Smooth muscle cell (in vitro differentiated cells): ENCODE data around the gene CNDP1. TPM values are rescaled to one million over a fixed set of nuclear protein-coding genes. Genes with fewer than 3 reads are reported as not detected.

Source experiments
- DNase-seq: peaks from one replicate; lab custom pipeline; 2025; ENCODE audit not compliant: unreplicated experiment; lab: John Stamatoyannopoulos, UW
- H2AFZ ChIP-seq: fragments of 200-600 bp; sonication (generic); 2 replicates; pipeline ENCODE4 v1.6.0; 2016; ENCODE audit warnings: antibody characterized with exemption, low read depth, mild to moderate bottlenecking
- H3F3A ChIP-seq: fragments of 200-600 bp; sonication (generic); 2 replicates; pipeline ENCODE4 v1.6.0; 2017; ENCODE audit warnings: antibody characterized with exemption, low read depth
- H3K27ac ChIP-seq: fragments of 200-600 bp; sonication (generic); 2 replicates; pipeline ENCODE4 v1.5.1; 2016; ENCODE audit warnings: low read depth, mild to moderate bottlenecking
- H3K27me3 ChIP-seq: fragments of 200-600 bp; sonication (generic); 2 replicates; pipeline ENCODE4 v1.6.1; 2016; ENCODE audit warnings: low read depth, mild to moderate bottlenecking
- H3K36me3 ChIP-seq: fragments of 200-600 bp; sonication (generic); 2 replicates; pipeline ENCODE4 v1.5.1; 2016; ENCODE audit warnings: low read depth
- H3K4me1 ChIP-seq: fragments of 200-600 bp; sonication (generic); 2 replicates; pipeline ENCODE4 v1.5.1; 2016; ENCODE audit warnings: low read depth
- H3K4me2 ChIP-seq: fragments of 200-600 bp; sonication (generic); 2 replicates; pipeline ENCODE4 v1.6.0; 2016; ENCODE audit warnings: mild to moderate bottlenecking
- H3K4me3 ChIP-seq: fragments of 200-600 bp; sonication (generic); 2 replicates; pipeline ENCODE4 v1.5.1; 2016; ENCODE audit warnings: mild to moderate bottlenecking
- H3K79me2 ChIP-seq: fragments of 200-600 bp; sonication (generic); 2 replicates; pipeline ENCODE4 v1.6.0; 2016; ENCODE audit warnings: low read depth, mild to moderate bottlenecking
- H3K9ac ChIP-seq: fragments of 200-600 bp; sonication (generic); 2 replicates; pipeline ENCODE4 v1.6.0; 2016; ENCODE audit warnings: low read depth
- H3K9me3 ChIP-seq: fragments of 200-600 bp; sonication (generic); replicated peaks from 2 replicates; pipeline ENCODE4 v1.5.1; 2016; ENCODE audit warnings: low read depth
- H4K20me1 ChIP-seq: fragments of 200-600 bp; sonication (generic); 2 replicates; pipeline ENCODE4 v1.6.0; 2016; ENCODE audit warnings: low read depth
- WGBS: methylation state at CpG from one replicate; pipeline ENCODE4 v1.1.7; 2016; ENCODE audit warnings: low lambda C conversion rate; 5-methylcytosine and 5-hydroxymethylcytosine counted together
- polyA plus RNA-seq: library from polyadenylated mRNA; unstranded; fragments of >200 nt; fragmentation: Nextera tagmentation; extraction: Ambion mirVana; gene quantifications from 2 replicates; pipeline ENCODE4 v1.2.1, GENCODE V29; 2016
- total RNA-seq: library from RNA; depleted of rRNA; stranded (reverse); fragments of >200 nt; gene quantifications from 2 replicates; pipeline ENCODE4 v1.2.3, GENCODE V29; 2014
- TF ChIP-seq, protein P1 (sequence below): fragments of 200-600 bp; sonication (generic); IDR thresholded peaks from 2 replicates; pipeline ENCODE4 v1.5.1; 2017; ENCODE audit warnings: borderline replicate concordance, mild to moderate bottlenecking, antibody characterized with exemption; ENCODE audit not compliant: insufficient read depth, poor library complexity, severe bottlenecking

Gene CNDP1
- total and polyA plus RNA-seq, 2 experiments from 2014 or later, result not detected

DNA sequence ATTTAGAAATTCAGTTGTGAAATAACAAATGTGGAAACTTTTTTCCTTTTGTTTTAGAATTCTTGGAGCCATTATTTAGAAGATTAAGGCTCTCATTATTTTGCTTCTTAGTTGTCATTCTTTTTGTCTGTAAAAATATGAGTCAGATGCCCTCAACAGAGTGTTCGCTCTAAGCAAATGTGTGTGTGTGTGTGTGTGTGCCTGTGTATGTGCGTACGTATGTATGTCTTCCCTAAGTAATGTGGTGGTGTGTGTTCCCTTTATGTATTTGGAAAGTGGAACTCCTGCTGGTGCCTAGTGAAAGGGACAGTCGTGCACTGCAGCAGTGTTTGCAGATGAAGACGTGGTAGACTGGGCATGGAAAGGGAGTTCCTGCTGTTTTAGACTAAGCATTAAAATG lies 90.9 kb downstream of the CNDP1 start:
- no peak for DNase-seq
- H3K27ac ChIP-seq, result no peak overlapping the region
- H3F3A ChIP-seq, result no peaks in the 10 kb centered on the region
- no peak overlapping the region for H3K4me3 ChIP-seq
- 65% methylated on average over 5 of the region's 5 CpGs for WGBS
- no peaks in the 10 kb centered on the region for H3K9me3 ChIP-seq
- H3K4me2 ChIP-seq, result no peak overlapping the region
- TF ChIP-seq, protein P1, sequence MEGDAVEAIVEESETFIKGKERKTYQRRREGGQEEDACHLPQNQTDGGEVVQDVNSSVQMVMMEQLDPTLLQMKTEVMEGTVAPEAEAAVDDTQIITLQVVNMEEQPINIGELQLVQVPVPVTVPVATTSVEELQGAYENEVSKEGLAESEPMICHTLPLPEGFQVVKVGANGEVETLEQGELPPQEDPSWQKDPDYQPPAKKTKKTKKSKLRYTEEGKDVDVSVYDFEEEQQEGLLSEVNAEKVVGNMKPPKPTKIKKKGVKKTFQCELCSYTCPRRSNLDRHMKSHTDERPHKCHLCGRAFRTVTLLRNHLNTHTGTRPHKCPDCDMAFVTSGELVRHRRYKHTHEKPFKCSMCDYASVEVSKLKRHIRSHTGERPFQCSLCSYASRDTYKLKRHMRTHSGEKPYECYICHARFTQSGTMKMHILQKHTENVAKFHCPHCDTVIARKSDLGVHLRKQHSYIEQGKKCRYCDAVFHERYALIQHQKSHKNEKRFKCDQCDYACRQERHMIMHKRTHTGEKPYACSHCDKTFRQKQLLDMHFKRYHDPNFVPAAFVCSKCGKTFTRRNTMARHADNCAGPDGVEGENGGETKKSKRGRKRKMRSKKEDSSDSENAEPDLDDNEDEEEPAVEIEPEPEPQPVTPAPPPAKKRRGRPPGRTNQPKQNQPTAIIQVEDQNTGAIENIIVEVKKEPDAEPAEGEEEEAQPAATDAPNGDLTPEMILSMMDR, result no peak
- H3K36me3 ChIP-seq, result no peaks in the 10 kb centered on the region
- no peaks in the 10 kb centered on the region for H3K27me3 ChIP-seq
- no peak overlapping the region for H2AFZ ChIP-seq
- no peak overlapping the region for H3K9ac ChIP-seq
- no peaks in the 10 kb centered on the region for H3K4me1 ChIP-seq
- peaks cover 25% of the 10 kb centered on the region for H3K79me2 ChIP-seq
- peaks cover 20% of the 10 kb centered on the region for H4K20me1 ChIP-seq

DNA sequence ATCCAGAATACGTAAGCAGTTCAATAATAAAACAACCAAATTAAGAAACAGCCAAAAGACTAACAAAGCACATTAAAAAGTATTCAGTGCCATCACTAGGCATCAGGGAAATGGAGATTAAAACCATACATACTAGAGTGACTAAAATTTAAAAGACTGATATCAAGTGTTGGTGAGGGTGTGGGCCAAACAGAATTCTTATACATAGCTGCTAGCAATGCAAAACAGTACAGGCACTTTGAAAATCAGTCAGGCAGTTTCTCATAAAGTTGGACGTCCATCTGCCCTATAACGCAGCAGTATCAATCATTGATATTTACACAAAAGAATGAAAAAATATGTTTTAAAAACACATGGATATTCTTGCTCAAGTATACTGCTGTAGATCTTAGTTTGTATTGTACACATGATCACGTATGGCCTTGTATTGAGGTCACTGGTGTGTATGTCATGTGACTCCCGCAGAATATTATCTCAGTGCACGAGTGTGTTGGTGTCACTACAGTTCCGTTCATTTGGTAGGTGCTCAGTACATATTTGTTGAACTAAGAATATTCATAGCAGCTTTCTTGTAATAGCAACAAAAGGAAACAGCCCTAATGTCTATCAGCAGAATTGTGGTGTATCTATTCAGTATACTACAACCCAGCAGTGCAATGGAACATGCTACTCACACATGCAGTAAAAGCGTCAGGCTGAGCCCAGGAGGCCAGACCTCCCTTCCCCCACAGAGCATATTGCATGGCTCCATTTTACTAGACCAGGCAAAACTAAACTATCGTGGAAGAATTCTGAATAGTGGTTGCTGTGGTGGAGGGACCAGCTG lies 92.0 kb downstream of the CNDP1 start:
- Histone ChIP-seq H2AFZ (no peak overlapping the region), H3K4me1 (no peaks in the 10 kb centered on the region), H3K27me3 (no peaks in the 10 kb centered on the region), H3K4me3 (no peak overlapping the region), H3K4me2 (no peak overlapping the region), H3K79me2 (peaks cover 19% of the 10 kb centered on the region), H3K9me3 (no peaks in the 10 kb centered on the region), H3F3A (no peaks in the 10 kb centered on the region), H3K27ac (no peak overlapping the region), H3K36me3 (no peaks in the 10 kb centered on the region), H4K20me1 (peaks cover 13% of the 10 kb centered on the region), H3K9ac (no peak overlapping the region)
- TF ChIP-seq, protein P1, result no peak
- DNase-seq, result no peak
- 74% methylated on average over 9 of the region's 9 CpGs for WGBS

DNA sequence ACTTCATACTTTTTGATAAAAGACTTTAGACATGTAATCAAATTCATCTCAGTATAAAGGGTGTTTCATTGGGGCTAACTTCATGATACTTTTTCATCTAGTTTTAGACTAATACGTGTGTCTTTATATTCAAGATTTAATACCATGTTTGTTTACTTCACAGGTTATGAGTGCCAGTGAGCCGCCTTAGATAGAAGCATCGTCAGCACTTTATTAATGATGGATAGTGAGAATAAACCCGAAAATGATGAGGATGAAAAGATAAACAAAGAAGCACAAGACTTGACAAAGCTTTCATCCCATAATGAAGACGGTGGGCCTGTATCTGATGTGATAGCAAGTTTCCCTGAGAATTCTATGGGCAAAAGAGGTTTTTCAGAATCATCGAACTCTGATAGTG lies 96.5 kb downstream of the CNDP1 start:
- Histone ChIP-seq H3F3A (peaks cover 6% of the 10 kb centered on the region), H3K36me3 (no peaks in the 10 kb centered on the region), H3K4me2 (no peak overlapping the region), H2AFZ (no peak overlapping the region), H3K4me3 (no peak overlapping the region), H3K27ac (no peak overlapping the region), H3K79me2 (peaks cover 19% of the 10 kb centered on the region), H4K20me1 (no peaks in the 10 kb centered on the region), H3K27me3 (no peaks in the 10 kb centered on the region), H3K9ac (no peak overlapping the region), H3K9me3 (no peaks in the 10 kb centered on the region), H3K4me1 (peaks cover 5% of the 10 kb centered on the region)
- WGBS, result 84% methylated on average over 6 of the region's 6 CpGs
- TF ChIP-seq, protein P1, result no peak
- no peak for DNase-seq

DNA sequence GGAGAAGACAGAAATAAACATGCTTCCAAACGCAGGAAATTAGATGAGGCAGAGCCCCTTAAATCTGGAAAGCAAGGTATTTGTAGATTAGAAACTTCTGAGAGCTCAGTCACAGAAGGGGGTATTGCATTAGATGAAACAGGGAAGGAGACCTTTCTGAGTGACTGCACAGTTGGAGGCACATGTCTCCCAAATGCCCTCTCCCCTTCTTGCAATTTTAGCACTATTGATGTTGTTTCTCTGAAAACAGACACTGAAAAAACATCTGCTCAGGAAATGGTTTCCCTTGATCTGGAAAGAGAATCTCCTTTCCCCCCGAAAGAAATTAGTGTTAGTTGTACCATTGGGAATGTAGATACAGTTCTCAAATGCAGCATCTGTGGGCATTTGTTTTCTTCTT lies 96.9 kb downstream of the CNDP1 start:
- Histone ChIP-seq H3K9me3 (no peaks in the 10 kb centered on the region), H3K4me1 (peaks cover 5% of the 10 kb centered on the region), H3K79me2 (peaks cover 15% of the 10 kb centered on the region), H3K27ac (peak overlapping the region; percentile 32), H3K4me3 (no peak overlapping the region), H2AFZ (no peak overlapping the region), H3K36me3 (no peaks in the 10 kb centered on the region), H3K9ac (no peak overlapping the region), H3K4me2 (peak overlapping the region; percentile 43), H4K20me1 (no peaks in the 10 kb centered on the region), H3K27me3 (no peaks in the 10 kb centered on the region), H3F3A (peaks cover 6% of the 10 kb centered on the region)
- TF ChIP-seq, protein P1, result no peak
- WGBS, result 55% methylated on average over 2 of the region's 2 CpGs
- DNase-seq, result no peak
